B cell (primary cell): ENCODE results near the gene BCL3. TPM values are rescaled to one million over a fixed set of nuclear protein-coding genes. Genes with fewer than 3 reads are reported as not detected.

Experiments used
- ATAC-seq: fragments of 200-7000 bp; cut with Tn5 transposase; one replicate; pipeline ENCODE4 v1.10.0; 2021; ENCODE audit warnings: low read depth, mild to moderate bottlenecking, moderate number of reproducible peaks, moderate library complexity
- CTCF ChIA-PET: fragments of 350-600 bp; sonication (Branson Sonifier 250); formaldehyde crosslinking; loops from one replicate; lab custom pipeline; 2021; ENCODE audit warnings: antibody characterized with exemption, inconsistent platforms; lab: Charles Lee
- POLR2A ChIA-PET: fragments of 350-600 bp; sonication (Branson Sonifier 250); formaldehyde crosslinking; loops from one replicate; lab custom pipeline; 2021; ENCODE audit warnings: antibody characterized with exemption; lab: Charles Lee
- DNase-seq: peaks from one replicate; pipeline ENCODE4 v3.0.0; 2013
- H2AFZ ChIP-seq: 2 replicates; pipeline ENCODE4 v1.6.1; 2012; ENCODE audit warnings: mild to moderate bottlenecking, low read depth, low read length; ENCODE audit not compliant: insufficient read depth, poor library complexity, severe bottlenecking
- H3K27ac ChIP-seq, 2 donors: 1 replicate in 1 of 2; 2 replicates in 1 of 2; pipeline ENCODE4 v1.5.1; 2012 to 2013; ENCODE audit warnings: low read length in 2 of 2, mild to moderate bottlenecking in 2 of 2, moderate library complexity in 1 of 2
- H3K27me3 ChIP-seq, 4 experiments: fragments of 200-600 bp in 1 of 4; sonication (generic) in 1 of 4; replicated peaks in 1 of 4; 1 replicate in 2 of 4; 2 replicates in 2 of 4; pipeline versions ENCODE4 v1.6.1 to v1.7.0; 2013 to 2016; ENCODE audit warnings: low read length in 3 of 4, mild to moderate bottlenecking in 2 of 4, mixed read lengths in 1 of 4, moderate library complexity in 1 of 4; ENCODE audit not compliant: insufficient read depth in 4 of 4, control insufficient read depth in 3 of 4; ENCODE audit errors: control extremely low read depth in 1 of 4
- H3K36me3 ChIP-seq, 2 experiments: replicated peaks in 1 of 2; 1 replicate in 1 of 2; 2 replicates in 1 of 2; pipeline versions ENCODE4 v1.6.1 to v1.7.1; 2013; ENCODE audit warnings: low read length in 1 of 2; ENCODE audit not compliant: insufficient read depth in 2 of 2, control insufficient read depth in 1 of 2; ENCODE audit errors: control extremely low read depth in 1 of 2, extremely low read depth in 1 of 2
- H3K4me1 ChIP-seq, 2 donors: fragments of 200-600 bp in 1 of 2; sonication (generic) in 1 of 2; 1 replicate in 1 of 2; 2 replicates in 1 of 2; pipeline versions ENCODE4 v1.5.1 to v1.6.1; 2013 to 2017; ENCODE audit warnings: low read length in 2 of 2; ENCODE audit not compliant: control insufficient read depth in 2 of 2, insufficient read depth in 2 of 2
- H3K4me2 ChIP-seq: replicated peaks from 2 replicates; pipeline ENCODE3; 2012; ENCODE audit warnings: mild to moderate bottlenecking, low read depth, low read length; ENCODE audit not compliant: poor library complexity, severe bottlenecking
- H3K4me3 ChIP-seq, 5 experiments: fragments of 200-600 bp in 1 of 5; sonication (generic) in 1 of 5; 1 replicate in 3 of 5; 2 replicates in 2 of 5; pipeline versions ENCODE4 v1.5.1 to v1.7.0; 2011 to 2016; ENCODE audit warnings: low read length in 4 of 5, mild to moderate bottlenecking in 4 of 5, low read depth in 2 of 5, control low read depth in 1 of 5, moderate library complexity in 1 of 5; ENCODE audit not compliant: insufficient read depth in 1 of 5; ENCODE audit errors: control extremely low read depth in 1 of 5, extremely low read depth in 1 of 5
- H3K79me2 ChIP-seq: fragments of 200-600 bp; sonication (generic); one replicate; pipeline ENCODE4 v1.6.0; 2016; ENCODE audit warnings: low read length; ENCODE audit not compliant: control insufficient read depth, insufficient read depth
- H3K9ac ChIP-seq: fragments of 200-600 bp; sonication (generic); 2 replicates; pipeline ENCODE4 v1.6.1; 2017; ENCODE audit warnings: mild to moderate bottlenecking, low read length, moderate library complexity
- H3K9me3 ChIP-seq, 3 donors: one replicate each; pipeline versions ENCODE4 v1.6.1 to v1.7.1; 2013; ENCODE audit warnings: low read length in 2 of 3; ENCODE audit not compliant: control insufficient read depth in 2 of 3, insufficient read depth in 1 of 3; ENCODE audit errors: control extremely low read depth in 1 of 3
- H4K20me1 ChIP-seq: 2 replicates; pipeline ENCODE4 v1.6.0; 2012; ENCODE audit warnings: mild to moderate bottlenecking, low read length; ENCODE audit not compliant: insufficient read depth, control insufficient read depth, poor library complexity, severe bottlenecking
- H3K27ac Mint-ChIP-seq: one replicate; pipeline ENCODE4 v1.8.0; 2021; ENCODE audit warnings: mixed read lengths
- H3K27me3 Mint-ChIP-seq: one replicate; pipeline ENCODE4 v1.8.0; 2021; ENCODE audit warnings: mixed read lengths
- H3K4me1 Mint-ChIP-seq: one replicate; pipeline ENCODE4 v1.8.0; 2021; ENCODE audit warnings: mixed read lengths
- H3K4me3 Mint-ChIP-seq: one replicate; pipeline ENCODE4 v1.8.0; 2021; ENCODE audit warnings: mixed read lengths
- H3K9me3 Mint-ChIP-seq: one replicate; pipeline ENCODE4 v1.8.0; 2022; ENCODE audit warnings: mixed read lengths; ENCODE audit not compliant: insufficient read depth
- EZH2 ChIP-seq: IDR thresholded peaks from 2 replicates; pipeline ENCODE4 v1.6.1; 2012; ENCODE audit warnings: borderline replicate concordance, low read depth, mild to moderate bottlenecking, moderate library complexity, low read length; ENCODE audit not compliant: insufficient read depth, poor library complexity, severe bottlenecking
- WGBS: methylation state at CpG from one replicate; pipeline ENCODE4 v1.1.5; 2013; ENCODE audit warnings: missing lambda C conversion rate; ENCODE audit not compliant: insufficient coverage; 5-methylcytosine and 5-hydroxymethylcytosine counted together
- intact Hi-C: fragments of 100-400 bp; cut with micrococcal nuclease; formaldehyde crosslinking; loops from one replicate; pipeline ENCODE4 v1.10.0; 2022
- polyA plus RNA-seq: library from polyadenylated mRNA; depleted of rRNA; stranded (reverse); fragments of >200 nt; gene quantifications from 2 replicates; pipeline ENCODE4 v1.2.3, GENCODE V29; 2012
- total RNA-seq, 2 donors: library from RNA; stranded (reverse); fragments of 120-200 nt in 1 of 2; gene quantifications; 1 replicate in 1 of 2; 2 replicates in 1 of 2; pipeline versions ENCODE4 v1.2.3 to v1.2.4, GENCODE V29; 2013 to 2022
- TF ChIP-seq, protein P1 (sequence below): fragments of 200-600 bp; IDR thresholded peaks from one replicate; pipeline ENCODE4 v1.8.0; 2022; ENCODE audit warnings: antibody characterized with exemption, mild to moderate bottlenecking

Gene BCL3
- total and polyA plus RNA-seq, 2 donors (not counting 1 experiment from before 2014, with no cell fraction given): 52.3 to 147 TPM

DNA sequence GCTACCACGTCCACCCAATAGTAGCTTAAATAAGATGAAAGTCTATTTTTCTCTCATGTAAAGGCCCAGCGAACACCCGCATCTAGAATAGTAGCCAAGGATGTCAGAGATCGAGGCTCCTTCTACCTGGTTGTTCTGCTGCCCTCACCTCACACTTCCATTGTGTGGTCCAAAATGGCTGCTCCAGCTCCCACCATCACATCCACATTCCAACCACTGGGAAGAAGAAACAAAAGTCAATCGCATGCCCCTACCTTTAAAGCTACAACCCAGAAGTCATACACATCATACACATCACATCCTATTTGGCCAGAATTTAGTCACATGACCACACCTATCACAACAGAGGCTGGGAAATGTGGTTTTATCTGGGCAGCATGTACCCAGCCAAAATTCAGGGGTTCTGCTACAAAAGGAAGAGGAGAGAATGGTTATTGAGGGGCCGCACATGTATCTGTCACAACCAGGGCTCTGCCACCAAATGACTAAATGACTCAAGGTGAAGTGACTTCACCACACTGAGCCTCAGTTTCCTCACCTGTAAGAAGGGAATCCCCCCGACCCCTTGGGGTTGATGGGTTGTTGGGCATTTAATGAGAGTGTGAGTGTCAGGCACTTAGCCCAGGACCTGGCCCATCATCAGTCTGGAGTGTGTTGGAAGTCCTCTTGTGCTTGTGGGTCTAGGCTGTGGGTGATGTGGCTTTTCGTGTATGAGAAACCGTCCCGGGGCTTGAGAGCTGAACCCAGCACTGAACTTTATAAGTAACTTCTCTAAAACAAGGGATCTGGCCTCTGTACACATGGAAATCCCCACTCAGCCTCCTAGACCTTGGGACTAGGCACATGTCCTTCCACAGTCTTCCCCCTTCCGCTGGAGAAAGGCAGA is 19.0 kb downstream of the BCL3 start:
- CTCF ChIA-PET: interaction anchor here (0.6 to 14.8 kb wide), 3 partner anchors 13 to 43 kb away, joined by 3 to 591 read pairs (median 4); no protein-coding TSS in a partner anchor
- no peak overlapping the region for H2AFZ ChIP-seq
- 76% methylated on average over 5 of the region's 11 CpGs for WGBS
- no peaks in the 10 kb centered on the region for H3K79me2 ChIP-seq
- H3K4me1 ChIP-seq: peaks cover 8 to 20% of the 10 kb centered on the region in 2 donors
- DNase-seq (no peak), ATAC-seq (no peak)
- TF ChIP-seq, protein P1, sequence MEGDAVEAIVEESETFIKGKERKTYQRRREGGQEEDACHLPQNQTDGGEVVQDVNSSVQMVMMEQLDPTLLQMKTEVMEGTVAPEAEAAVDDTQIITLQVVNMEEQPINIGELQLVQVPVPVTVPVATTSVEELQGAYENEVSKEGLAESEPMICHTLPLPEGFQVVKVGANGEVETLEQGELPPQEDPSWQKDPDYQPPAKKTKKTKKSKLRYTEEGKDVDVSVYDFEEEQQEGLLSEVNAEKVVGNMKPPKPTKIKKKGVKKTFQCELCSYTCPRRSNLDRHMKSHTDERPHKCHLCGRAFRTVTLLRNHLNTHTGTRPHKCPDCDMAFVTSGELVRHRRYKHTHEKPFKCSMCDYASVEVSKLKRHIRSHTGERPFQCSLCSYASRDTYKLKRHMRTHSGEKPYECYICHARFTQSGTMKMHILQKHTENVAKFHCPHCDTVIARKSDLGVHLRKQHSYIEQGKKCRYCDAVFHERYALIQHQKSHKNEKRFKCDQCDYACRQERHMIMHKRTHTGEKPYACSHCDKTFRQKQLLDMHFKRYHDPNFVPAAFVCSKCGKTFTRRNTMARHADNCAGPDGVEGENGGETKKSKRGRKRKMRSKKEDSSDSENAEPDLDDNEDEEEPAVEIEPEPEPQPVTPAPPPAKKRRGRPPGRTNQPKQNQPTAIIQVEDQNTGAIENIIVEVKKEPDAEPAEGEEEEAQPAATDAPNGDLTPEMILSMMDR: no peak
- TF ChIP-seq EZH2: no peak
- peaks cover 0 to 4% (median 3%) of the 10 kb centered on the region in 3 donors for H3K9me3 ChIP-seq
- H3K27ac Mint-ChIP-seq: peak overlapping the region; percentile 34
- H3K27me3 Mint-ChIP-seq: no peaks in the 10 kb centered on the region
- no peak overlapping the region for H3K4me3 ChIP-seq
- intact Hi-C loops: no loop called here
- H3K9me3 Mint-ChIP-seq: peaks cover 8% of the 10 kb centered on the region
- H3K4me3 Mint-ChIP-seq: no peak overlapping the region
- H3K9ac ChIP-seq: no peak overlapping the region
- no peaks in the 10 kb centered on the region for H4K20me1 ChIP-seq
- no peaks in the 10 kb centered on the region for H3K27me3 ChIP-seq
- H3K27ac ChIP-seq: no peak overlapping the region
- POLR2A ChIA-PET: interaction anchor here (1.1 to 1.8 kb wide), 2 partner anchors 14 to 19 kb away, joined by 3 to 9 read pairs; no protein-coding TSS in a partner anchor
- H3K4me1 Mint-ChIP-seq: peaks cover 31% of the 10 kb centered on the region
- H3K4me2 ChIP-seq: no peak overlapping the region
- H3K36me3 ChIP-seq: no peaks in the 10 kb centered on the region
